Measurements from ENCODE around the gene RRP1B.

The RRP1B gene

GRCh38 chr21:43720539-43721166 lies 61.3 kb downstream of the RRP1B start:
- in situ Hi-C loops (cut with MboI; ENCODE audit: low sequenced_read_pairs): no loop called here

GRCh38 chr21:43721206-43721605 lies 61.8 kb downstream of the RRP1B start:
- in situ Hi-C loops (cut with MboI; ENCODE audit: low sequenced_read_pairs): no loop called here

- in situ Hi-C loops (cut with MboI; ENCODE audit: low sequenced_read_pairs): no loop called here
These were observed 62.6 kb downstream of the RRP1B start for GRCh38 chr21:43721939-43722338.

GRCh38 chr21:43723648-43724047 lies 64.3 kb downstream of the RRP1B start:
- in situ Hi-C loops (cut with MboI; ENCODE audit: low sequenced_read_pairs): no loop called here

- in situ Hi-C loops (cut with MboI; ENCODE audit: low sequenced_read_pairs): no loop called here
These were observed 67.5 kb downstream of the RRP1B start for GRCh38 chr21:43726686-43727518.

- in situ Hi-C loops (cut with MboI; ENCODE audit: low sequenced_read_pairs): no loop called here
These were observed 68.3 kb downstream of the RRP1B start for GRCh38 chr21:43727519-43728153.

GRCh38 chr21:43728154-43728466 lies 68.8 kb downstream of the RRP1B start:
- in situ Hi-C loops (cut with MboI; ENCODE audit: low sequenced_read_pairs): no loop called here

GRCh38 chr21:43728467-43729390 lies 69.4 kb downstream of the RRP1B start:
- in situ Hi-C loops (cut with MboI; ENCODE audit: low sequenced_read_pairs): no loop called here

- in situ Hi-C loops (cut with MboI; ENCODE audit: low sequenced_read_pairs): no loop called here
These were observed 72.1 kb downstream of the RRP1B start for GRCh38 chr21:43731476-43731875.

- in situ Hi-C loops (cut with MboI; ENCODE audit: low sequenced_read_pairs): no loop called here
These were observed 72.7 kb downstream of the RRP1B start for GRCh38 chr21:43731891-43732711.

GRCh38 chr21:43733060-43733459 lies 73.7 kb downstream of the RRP1B start:
- in situ Hi-C loops (cut with MboI; ENCODE audit: low sequenced_read_pairs): no loop called here

GRCh38 chr21:43733529-43734071 lies 74.2 kb downstream of the RRP1B start:
- in situ Hi-C loops (cut with MboI; ENCODE audit: low sequenced_read_pairs): no loop called here

- in situ Hi-C loops (cut with MboI; ENCODE audit: low sequenced_read_pairs): no loop called here
These were observed 75.0 kb downstream of the RRP1B start for GRCh38 chr21:43734131-43734927.

- in situ Hi-C loops (cut with MboI; ENCODE audit: low sequenced_read_pairs): no loop called here
These were observed 75.5 kb downstream of the RRP1B start for GRCh38 chr21:43734928-43735229.

- in situ Hi-C loops (cut with MboI; ENCODE audit: low sequenced_read_pairs): no loop called here
These were observed 76.1 kb downstream of the RRP1B start for GRCh38 chr21:43735236-43736091.

GRCh38 chr21:43736224-43736883 lies 77.0 kb downstream of the RRP1B start:
- in situ Hi-C loops (cut with MboI; ENCODE audit: low sequenced_read_pairs): no loop called here

- in situ Hi-C loops (cut with MboI; ENCODE audit: low sequenced_read_pairs): no loop called here
These were observed 78.0 kb downstream of the RRP1B start for GRCh38 chr21:43737158-43737950.

Measured in hTERT RPE-1 (cell line).